HG02642 (cell line): ENCODE data around the gene SRP9.

Experiments
- ATAC-seq: cut with Tn5 transposase; IDR thresholded peaks from one replicate; pipeline ENCODE4 v1.9.1; 2021; ENCODE audit warnings: mild to moderate bottlenecking; ENCODE audit not compliant: unreplicated experiment, poor library complexity

SRP9 gene, protein sequence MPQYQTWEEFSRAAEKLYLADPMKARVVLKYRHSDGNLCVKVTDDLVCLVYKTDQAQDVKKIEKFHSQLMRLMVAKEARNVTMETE

GRCh38 chr1:225777583-225778336 lies at the start of gene SRP9:
Gene SRP9 (plus strand): TSS chr1:225777826. CDS start chr1:225777941, 115 bp downstream.
- ATAC-seq, result peak; percentile 99

DNA sequence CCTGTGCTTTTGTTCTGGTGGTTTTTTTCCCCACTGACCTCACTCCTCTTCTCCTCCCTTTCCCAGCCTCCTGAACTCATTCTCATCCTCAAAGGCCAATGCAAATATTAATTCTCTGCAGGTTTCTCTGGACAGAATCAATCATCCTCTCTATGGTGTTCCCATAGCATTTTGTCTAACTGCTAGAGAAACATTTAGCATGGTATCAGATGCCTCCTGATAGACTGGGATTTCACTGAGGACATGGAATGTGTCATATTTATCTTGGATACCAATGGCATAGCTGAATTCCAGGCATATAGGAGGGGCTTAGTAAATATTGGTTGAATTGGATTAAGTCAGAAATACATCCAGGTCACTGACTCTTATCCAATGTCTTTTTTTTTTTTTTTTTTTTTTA lies 46.1 kb upstream of the SRP9 start:
- ATAC-seq, result no peak

DNA sequence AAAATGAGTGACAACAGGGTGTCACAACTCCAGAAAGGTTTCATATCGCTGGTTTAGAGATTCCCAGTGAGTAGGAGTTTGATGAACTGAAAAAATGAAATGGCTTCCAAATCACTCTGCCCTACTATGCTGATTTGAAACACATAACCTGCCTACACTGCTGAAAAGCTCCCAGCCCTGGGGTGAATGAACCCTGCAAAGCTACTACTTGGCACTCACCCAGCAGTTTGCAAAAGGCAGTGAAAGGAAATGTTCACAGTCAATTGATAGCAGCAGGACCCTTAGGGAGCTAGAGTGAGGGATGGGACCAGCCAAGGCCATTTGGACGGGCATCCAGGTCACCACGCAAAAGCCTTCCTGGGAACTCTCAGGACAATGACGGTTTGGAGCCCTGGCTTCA lies 44.4 kb upstream of the SRP9 start:
- ATAC-seq, result no peak

GRCh38 chr1:225735252-225736149 lies 42.1 kb upstream of the SRP9 start:
- ATAC-seq, result no peak

- ATAC-seq, result no peak
These were observed 41.1 kb upstream of the SRP9 start for GRCh38 chr1:225736437-225737098.

GRCh38 chr1:225737161-225737560 lies 40.5 kb upstream of the SRP9 start:
- ATAC-seq, result no peak

DNA sequence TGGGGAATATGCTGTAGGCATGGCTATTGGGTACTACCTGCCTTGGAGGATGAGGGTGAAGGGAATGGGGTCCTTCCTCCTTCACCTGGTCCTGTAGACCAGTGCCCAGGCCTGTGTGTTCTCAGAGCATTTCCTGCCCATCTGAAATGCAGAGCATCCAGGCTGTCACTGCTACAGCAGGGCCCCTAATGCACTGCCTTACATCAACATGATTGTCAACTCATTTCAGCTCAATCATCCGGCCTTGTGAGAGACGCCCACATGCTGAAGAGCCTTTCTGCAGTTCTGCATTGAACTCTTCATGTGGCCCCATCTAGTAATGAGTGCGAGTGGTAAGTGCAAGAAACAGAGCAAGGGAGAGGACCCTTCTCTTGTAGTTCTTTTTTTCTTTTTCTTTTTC lies 39.8 kb upstream of the SRP9 start:
- no peak for ATAC-seq

DNA sequence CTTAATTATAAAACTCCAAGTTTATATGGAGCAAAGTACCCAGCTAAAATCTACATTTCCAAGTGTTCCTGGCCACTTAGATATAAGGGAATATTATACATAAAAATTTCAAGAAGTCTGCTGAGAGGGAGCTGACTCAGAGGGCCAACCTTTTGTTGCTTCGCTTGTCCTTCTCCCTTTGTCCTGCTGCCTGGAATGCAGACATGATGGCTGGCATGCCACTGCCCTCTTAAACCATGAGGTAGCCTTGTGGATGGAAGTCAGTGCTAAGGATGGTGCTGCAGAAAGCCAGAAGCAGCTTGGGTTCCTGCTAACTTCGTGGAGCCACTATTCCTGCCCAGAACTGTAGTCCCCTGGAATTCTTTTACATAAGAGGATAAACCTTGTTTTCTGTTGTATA lies 38.9 kb upstream of the SRP9 start:
- no peak for ATAC-seq

GRCh38 chr1:225739542-225740107 lies 38.0 kb upstream of the SRP9 start:
- ATAC-seq, result no peak

- ATAC-seq, result no peak
These were observed 32.9 kb upstream of the SRP9 start for GRCh38 chr1:225744745-225745144.

DNA sequence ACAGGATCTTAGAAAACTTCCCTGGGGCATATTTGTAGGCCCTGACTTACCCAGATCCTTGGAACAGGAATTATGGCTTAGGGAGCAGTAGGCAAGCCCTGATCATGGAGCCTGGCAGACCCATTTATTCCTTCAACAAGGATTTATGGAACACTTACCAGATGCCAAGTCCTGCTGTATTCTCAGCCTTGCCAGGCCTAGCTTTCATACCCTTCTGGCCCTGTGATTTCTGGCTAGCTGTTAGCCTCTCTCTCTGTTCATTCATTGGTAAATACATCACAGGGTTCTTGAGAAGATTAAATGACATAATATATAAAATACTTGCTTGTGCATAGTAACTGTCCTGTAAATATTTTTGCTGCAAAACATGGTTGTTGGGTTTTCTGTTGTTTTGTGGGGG lies 32.4 kb upstream of the SRP9 start:
- no peak for ATAC-seq

- ATAC-seq, result no peak
These were observed 31.1 kb upstream of the SRP9 start for GRCh38 chr1:225746361-225747179.

DNA sequence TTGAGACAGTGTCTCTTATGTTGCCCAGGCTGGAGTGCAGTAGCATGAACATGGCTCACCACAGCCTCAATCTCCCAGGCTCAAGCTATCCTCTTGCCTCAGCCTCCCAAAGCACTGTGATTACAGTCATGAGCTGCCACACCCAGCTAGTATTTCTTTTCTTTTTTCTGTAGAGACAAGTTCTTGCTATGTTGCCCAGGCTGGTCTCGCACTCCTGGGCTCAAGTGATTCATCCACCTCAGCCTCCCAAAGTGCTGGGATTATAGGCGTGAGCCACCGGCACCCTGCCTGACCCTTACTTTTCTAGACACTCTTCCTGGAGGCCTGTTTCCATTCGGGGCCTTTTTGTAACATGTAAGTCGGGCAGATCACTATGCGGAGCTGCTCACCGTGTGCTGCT lies 30.1 kb upstream of the SRP9 start:
- no peak for ATAC-seq

DNA sequence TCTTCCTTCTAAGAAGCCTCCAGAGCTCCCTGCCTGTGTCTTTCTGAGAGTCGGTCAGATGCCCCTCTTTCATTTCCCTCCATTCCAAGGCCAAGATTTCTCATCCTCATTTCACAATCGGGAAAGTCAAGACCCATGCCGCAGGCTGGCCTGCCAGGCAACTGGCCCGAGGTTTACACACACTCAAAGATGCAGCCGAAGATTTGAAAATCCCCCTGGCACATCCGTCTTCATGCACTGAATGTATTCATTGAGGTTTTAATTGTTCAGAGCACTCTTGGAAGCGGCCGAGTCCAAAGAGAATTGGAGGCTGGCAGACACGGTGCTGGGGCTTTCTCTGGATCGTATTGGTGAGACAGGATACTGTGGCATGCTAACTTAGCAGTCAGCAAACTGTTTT lies 29.1 kb upstream of the SRP9 start:
- no peak for ATAC-seq

GRCh38 chr1:225749706-225750105 lies 27.9 kb upstream of the SRP9 start:
- no peak for ATAC-seq

DNA sequence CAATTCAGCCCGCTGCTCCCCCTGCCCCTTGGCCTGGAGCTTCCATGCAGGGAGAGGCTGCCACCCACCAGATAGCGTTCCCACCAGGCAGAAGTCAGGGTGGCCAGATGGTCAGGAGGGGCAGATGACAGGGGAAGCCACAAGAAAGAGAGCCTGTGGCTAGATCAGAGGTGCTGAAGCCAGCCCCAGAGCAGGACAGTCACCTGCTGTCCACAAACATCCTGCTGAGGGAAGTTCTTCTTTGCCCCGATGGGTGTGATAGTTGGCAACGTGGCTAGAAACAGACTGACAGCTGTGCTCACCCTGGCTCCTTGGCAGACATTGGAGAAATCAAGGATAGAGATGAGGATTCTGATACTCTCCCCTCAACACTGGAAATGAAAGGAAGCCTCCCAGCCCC lies 27.2 kb upstream of the SRP9 start:
- ATAC-seq, result no peak

GRCh38 chr1:225750875-225751824 lies 26.5 kb upstream of the SRP9 start:
- no peak for ATAC-seq

GRCh38 chr1:225752245-225752644 lies 25.4 kb upstream of the SRP9 start:
- no peak for ATAC-seq
